Loucy (cell line): ENCODE data around the gene SND1.
"Not testable (repeated sequence)": the region's sequence is repeated elsewhere in the genome, so short reads cannot be mapped to it uniquely, and the experiment has no call there.

Source experiments
- EZH2phosphoT487 ChIP-seq: fragments of 200-600 bp; IDR thresholded peaks from 2 replicates; pipeline ENCODE4 v1.6.1; 2018; ENCODE audit warnings: antibody characterized with exemption, mild to moderate bottlenecking, moderate library complexity, borderline replicate concordance
- TF ChIP-seq, protein P1 (sequence below): fragments of 200-600 bp; sonication (generic); conservative IDR thresholded peaks from 2 replicates; pipeline ENCODE4 v1.5.1; 2014; ENCODE audit warnings: mild to moderate bottlenecking, antibody characterized with exemption, low read length

DNA sequence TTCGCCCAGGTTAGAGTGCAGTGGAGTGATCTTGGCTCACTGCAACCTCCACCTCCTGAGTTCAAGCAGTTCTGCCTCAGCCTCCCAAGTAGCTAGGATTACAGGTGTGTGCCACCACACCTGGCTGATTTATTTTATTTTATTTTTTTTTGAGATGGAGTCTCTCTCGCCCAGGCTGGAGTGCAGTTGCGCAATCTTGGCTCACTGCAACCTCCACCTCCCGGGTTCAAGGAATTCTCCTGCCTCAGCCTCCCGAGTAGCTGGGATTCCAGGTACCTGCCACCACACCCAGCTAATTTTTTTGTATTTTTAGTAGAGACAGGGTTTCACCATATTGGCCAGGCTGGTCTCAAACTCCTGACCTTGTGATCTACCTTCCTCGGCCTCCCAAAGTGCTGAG is 250.8 kb downstream of the SND1 start:
- TF ChIP-seq, protein P1, sequence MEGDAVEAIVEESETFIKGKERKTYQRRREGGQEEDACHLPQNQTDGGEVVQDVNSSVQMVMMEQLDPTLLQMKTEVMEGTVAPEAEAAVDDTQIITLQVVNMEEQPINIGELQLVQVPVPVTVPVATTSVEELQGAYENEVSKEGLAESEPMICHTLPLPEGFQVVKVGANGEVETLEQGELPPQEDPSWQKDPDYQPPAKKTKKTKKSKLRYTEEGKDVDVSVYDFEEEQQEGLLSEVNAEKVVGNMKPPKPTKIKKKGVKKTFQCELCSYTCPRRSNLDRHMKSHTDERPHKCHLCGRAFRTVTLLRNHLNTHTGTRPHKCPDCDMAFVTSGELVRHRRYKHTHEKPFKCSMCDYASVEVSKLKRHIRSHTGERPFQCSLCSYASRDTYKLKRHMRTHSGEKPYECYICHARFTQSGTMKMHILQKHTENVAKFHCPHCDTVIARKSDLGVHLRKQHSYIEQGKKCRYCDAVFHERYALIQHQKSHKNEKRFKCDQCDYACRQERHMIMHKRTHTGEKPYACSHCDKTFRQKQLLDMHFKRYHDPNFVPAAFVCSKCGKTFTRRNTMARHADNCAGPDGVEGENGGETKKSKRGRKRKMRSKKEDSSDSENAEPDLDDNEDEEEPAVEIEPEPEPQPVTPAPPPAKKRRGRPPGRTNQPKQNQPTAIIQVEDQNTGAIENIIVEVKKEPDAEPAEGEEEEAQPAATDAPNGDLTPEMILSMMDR, result not testable (repeated sequence)
- not testable (repeated sequence) for TF ChIP-seq EZH2phosphoT487
